K562 (cell line): ENCODE results near the gene SRI. TPM values are rescaled to one million over a fixed set of nuclear protein-coding genes. Genes with fewer than 3 reads are reported as not detected.

Source experiments
- ATAC-seq: fragments of 200-7000 bp; cut with Tn5 transposase; 3 replicates; pipeline ENCODE4 v1.9.1; 2020; ENCODE audit warnings: moderate library complexity
- BruUV-seq: library from RNA; stranded (reverse); fragments of 400-500 nt; replicated peaks from 2 replicates; lab custom pipeline; 2021; lab: Mats Ljungman, UMichigan
- CTCF ChIA-PET: fragments of 300-600 bp; formaldehyde crosslinking; extraction: SDS; loops from one replicate; lab custom pipeline; 2021; ENCODE audit warnings: low intra/inter-chr PET ratio; lab: Yijun Ruan, JAX
- POLR2A ChIA-PET: fragments of 300-600, 350-650 bp; sonication (Branson Sonifier 250); formaldehyde crosslinking; extraction: SDS; loops from one replicate; lab custom pipeline; 2021; ENCODE audit warnings: antibody characterized with exemption, inconsistent platforms; lab: Yijun Ruan, JAX
- DNase-seq, 4 experiments: peaks; one replicate each; pipeline versions ENCODE4 v3.0.0 to v3.0.0-alpha.2; 2011 to 2018; ENCODE audit warnings: low spot score in 3 of 4, mixed read lengths in 3 of 4; ENCODE audit errors: extremely low read depth in 1 of 4
- FAIRE-seq: peaks from 2 replicates; lab custom pipeline; 2011; peaks lifted over from hg19 to GRCh38; lab: Jason Lieb, UNC
- H2AFZ ChIP-seq: 2 replicates; pipeline ENCODE4 v1.6.0; 2011; ENCODE audit warnings: low read depth, low read length, control low read depth, inconsistent platforms
- H3K27ac ChIP-seq: fragments of 200-600 bp; 3 replicates; pipeline ENCODE4 v1.8.0; 2011; ENCODE audit warnings: low read depth, mild to moderate bottlenecking, control low read depth, inconsistent platforms, low read length, moderate library complexity, mixed read lengths; ENCODE audit errors: extremely low read depth
- H3K27me3 ChIP-seq, 2 experiments: fragments of 300-600 bp in 1 of 2; 2 replicates in 1 of 2; 3 replicates in 1 of 2; pipeline versions ENCODE4 v1.6.0 to v1.8.0; 2011; ENCODE audit warnings: inconsistent platforms in 2 of 2, low read length in 2 of 2, mild to moderate bottlenecking in 1 of 2, mixed read lengths in 1 of 2, moderate library complexity in 1 of 2; ENCODE audit not compliant: control insufficient read depth in 2 of 2, insufficient read depth in 2 of 2
- H3K36me3 ChIP-seq: fragments of 300-600 bp; 3 replicates; pipeline ENCODE4 v1.8.0; 2011; ENCODE audit warnings: mild to moderate bottlenecking, low read length, inconsistent platforms; ENCODE audit not compliant: control insufficient read depth, insufficient read depth
- H3K4me1 ChIP-seq, 2 experiments: fragments of 200-600 bp in 1 of 2; replicated peaks in 1 of 2; 2 replicates in 1 of 2; 3 replicates in 1 of 2; pipeline versions ENCODE4 v1.5.1 to v1.8.0; 2011; ENCODE audit warnings: inconsistent platforms in 2 of 2, low read length in 2 of 2, mild to moderate bottlenecking in 1 of 2, mixed read lengths in 1 of 2, moderate library complexity in 1 of 2; ENCODE audit not compliant: control insufficient read depth in 2 of 2, insufficient read depth in 2 of 2
- H3K4me2 ChIP-seq: 2 replicates; pipeline ENCODE4 v1.6.1; 2011; ENCODE audit warnings: low read length, control low read depth, inconsistent platforms, mixed read lengths; ENCODE audit not compliant: insufficient read depth
- H3K4me3 ChIP-seq: fragments of 200-600 bp; sonication (generic), shearing (Covaris generic); 2 replicates; pipeline ENCODE4 v1.5.1; 2016; ENCODE audit warnings: control low read depth, inconsistent platforms
- H3K79me2 ChIP-seq: fragments of 200-600 bp; 3 replicates; pipeline ENCODE4 v1.8.0; 2011; ENCODE audit warnings: low read length, inconsistent platforms; ENCODE audit not compliant: control insufficient read depth, insufficient read depth
- H3K9ac ChIP-seq, 2 experiments: 2 replicates each; pipeline versions ENCODE4 v1.6.0 to v1.6.1; 2011; ENCODE audit warnings: low read depth in 2 of 2, low read length in 2 of 2, control low read depth in 1 of 2, inconsistent platforms in 1 of 2, mild to moderate bottlenecking in 1 of 2, mixed read lengths in 1 of 2; ENCODE audit not compliant: insufficient read depth in 1 of 2
- H3K9me1 ChIP-seq: one replicate; pipeline ENCODE4 v1.6.0; 2011; ENCODE audit warnings: inconsistent platforms, mild to moderate bottlenecking, low read length, moderate library complexity; ENCODE audit not compliant: control insufficient read depth, insufficient read depth
- H3K9me3 ChIP-seq: replicated peaks from 2 replicates; pipeline ENCODE4 v1.5.1; 2011; ENCODE audit warnings: low read depth, low read length, inconsistent platforms; ENCODE audit not compliant: control insufficient read depth, insufficient read depth
- H4K20me1 ChIP-seq: replicated peaks from 2 replicates; pipeline ENCODE4 v1.6.1; 2011; ENCODE audit warnings: low read length, inconsistent platforms, mixed read lengths; ENCODE audit not compliant: control insufficient read depth, insufficient read depth
- CHD2 ChIP-seq: IDR thresholded peaks from 2 replicates; pipeline ENCODE4 v1.6.1; 2011; ENCODE audit warnings: low read depth, low read length
- CHD7 ChIP-seq: fragments of 200-600 bp; sonication (generic); IDR thresholded peaks from one replicate; pipeline ENCODE4 v1.6.1; 2012; ENCODE audit warnings: mild to moderate bottlenecking, low read depth, low read length, inconsistent platforms
- HOXB6 ChIP-seq: fragments of 250-450 bp; sonication (Bioruptor Pico); IDR thresholded peaks from 2 replicates; pipeline ENCODE4 v1.5.1; 2022; ENCODE audit warnings: mild to moderate bottlenecking, borderline replicate concordance
- IFI16 ChIP-seq: fragments of 250-450 bp; sonication (Bioruptor Pico); IDR thresholded peaks from 2 replicates; pipeline ENCODE4 v2.1.2; 2022; ENCODE audit warnings: mild to moderate bottlenecking, inconsistent platforms
- MAFF ChIP-seq: IDR thresholded peaks from 2 replicates; pipeline ENCODE4 v1.6.1; 2012; ENCODE audit warnings: low read length, improper control_type of control experiment
- MEIS2 ChIP-seq: fragments of 450-650 bp; IDR thresholded peaks from 2 replicates; pipeline ENCODE4 v1.6.1; 2014; ENCODE audit warnings: mild to moderate bottlenecking; ENCODE audit not compliant: partially characterized antibody
- MIER1 ChIP-seq: fragments of 450-650 bp; IDR thresholded peaks from 2 replicates; pipeline ENCODE4 v1.6.1; 2016; ENCODE audit warnings: antibody characterized with exemption, mild to moderate bottlenecking, low read depth
- MYC ChIP-seq, 2 experiments: fragments of 250-450 bp in 1 of 2; sonication (Bioruptor Pico) in 1 of 2; IDR thresholded peaks; 2 replicates each; pipeline versions ENCODE4 v1.5.1 to v1.6.1; 2012 to 2021; ENCODE audit warnings: low read depth in 2 of 2, borderline replicate concordance in 1 of 2, improper control_type of control experiment in 1 of 2, low read length in 1 of 2, mild to moderate bottlenecking in 1 of 2, moderate library complexity in 1 of 2
- YY1 ChIP-seq, 3 experiments: IDR thresholded peaks; 2 replicates each; pipeline ENCODE4 v1.6.1; 2011; ENCODE audit warnings: low read length in 2 of 3, mild to moderate bottlenecking in 2 of 3, moderate library complexity in 2 of 3, borderline replicate concordance in 1 of 3, control low read depth in 1 of 3, low read depth in 1 of 3; ENCODE audit not compliant: insufficient read depth in 3 of 3, insufficient replicate concordance in 2 of 3, control insufficient read depth in 1 of 3, insufficient read length in 1 of 3; ENCODE audit errors: extremely low read depth in 1 of 3
- ZNF217 ChIP-seq: sonication (generic); formaldehyde crosslinking; IDR thresholded peaks from 2 replicates; pipeline ENCODE4 v1.8.0; 2022; ENCODE audit warnings: mild to moderate bottlenecking, missing genetic modification reagents
- WGBS: fragments of 100-300 bp; shearing (Covaris generic); methylation state at CpG from one replicate; pipeline ENCODE4 v1.1.6; 2016; ENCODE audit warnings: low coverage, mixed read lengths; ENCODE audit not compliant: insufficient coverage; ENCODE audit errors: missing lambda C conversion rate; 5-methylcytosine and 5-hydroxymethylcytosine counted together
- in situ Hi-C: fragments of 300-500 bp; cut with MboI; formaldehyde crosslinking; loops from 4 replicates; pipeline ENCODE4 v1.15.0; 2018; ENCODE audit warnings: inconsistent platforms, mixed read lengths
- intact Hi-C: fragments of 100-400 bp; cut with micrococcal nuclease; formaldehyde crosslinking; loops from 2 replicates; pipeline ENCODE4 v1.14.2; 2022
- polyA plus RNA-seq, 8 experiments: library from polyadenylated mRNA; depleted of rRNA in 4 of 8; stranded (reverse) in 5 of 8; unstranded in 3 of 8; fragments of >200 nt; fragmentation: Nextera tagmentation in 2 of 8; fragmentation: Illumina TruSeq in 1 of 8; extraction: Ambion mirVana in 2 of 8; extraction: Trizol in 1 of 8; gene quantifications; 2 replicates each; pipeline versions ENCODE4 v1.2.1 to v1.2.3, GENCODE V29; 2011 to 2014; ENCODE audit warnings: inconsistent platforms in 1 of 8, missing spikeins in 1 of 8
- total RNA-seq, 7 experiments: library from RNA; depleted of rRNA in 6 of 7; stranded (reverse); fragments of >200 nt in 6 of 7; fragmentation: Illumina TruSeq in 2 of 7; extraction: Trizol in 2 of 7; gene quantifications; 2 replicates each; pipeline versions ENCODE4 v1.2.1 to v1.2.3, GENCODE V29; 2011 to 2021; ENCODE audit warnings: low replicate concordance in 1 of 7

SRI gene
- total and polyA plus RNA-seq, 9 of the 15 experiments (the other 6 are each of a cell fraction or from before 2014, with no cell fraction given), result 56.4 to 158 (median 119) TPM

- TF ChIP-seq MIER1 (no peak), MAFF (no peak), CHD2 (no peak), HOXB6 (CRISPR knock-in tag) (no peak)
Observed at GRCh38 chr7:88268858-88269257, 49.0 kb upstream of the SRI start (continued).

GRCh38 chr7:88268051-88268450, 48.2 kb upstream of the SRI start:
- H3K27me3 ChIP-seq, result no peaks in the 10 kb centered on the region
- no peaks in the 10 kb centered on the region for H3K36me3 ChIP-seq
- H2AFZ ChIP-seq, result no peak overlapping the region
- ChIA-PET CTCF (no interaction called here), POLR2A (no interaction called here)
- no peaks in the 10 kb centered on the region for H4K20me1 ChIP-seq
- H3K9me3 ChIP-seq, result no peaks in the 10 kb centered on the region
- H3K4me3 ChIP-seq, result no peak overlapping the region
- H3K79me2 ChIP-seq, result no peaks in the 10 kb centered on the region
- H3K4me2 ChIP-seq, result no peak overlapping the region
- H3K9me1 ChIP-seq, result no peaks in the 10 kb centered on the region
- H3K27ac ChIP-seq, result no peak overlapping the region
- ATAC-seq, result no peak
- DNase-seq, result no peak
- H3K4me1 ChIP-seq, result no peaks in the 10 kb centered on the region
- in situ Hi-C loops (no loop called here), intact Hi-C loops (no loop called here)
- H3K9ac ChIP-seq, result no peak overlapping the region
- 0% methylated on average over 2 of the region's 2 CpGs for WGBS
- no peak for FAIRE-seq
- BruUV-seq, result no TSS peak
- no peak for TF ChIP-seq CHD7
- no peak for TF ChIP-seq ZNF217 (CRISPR knock-in tag)
- TF ChIP-seq IFI16 (CRISPR knock-in tag), result no peak
- TF ChIP-seq MEIS2, result no peak
- no peak for TF ChIP-seq YY1 (IDR thresholded peaks at IDR 0.05; ENCODE audit: borderline replicate concordance in 1 of 3, control insufficient read depth in 1 of 3, extremely low read depth in 1 of 3, insufficient read depth in 3 of 3, insufficient read length in 1 of 3, insufficient replicate concordance in 2 of 3, low read depth in 1 of 3, low read length in 2 of 3)
- TF ChIP-seq MYC (IDR thresholded peaks at IDR 0.05; ENCODE audit: low read depth, low read length), result no peak
- no peak for TF ChIP-seq MYC (CRISPR knock-in tag; IDR thresholded peaks at IDR 0.05; ENCODE audit: borderline replicate concordance, low read depth)
